Hepatocyte (in vitro differentiated cells): ENCODE data around the gene LEF1. TPM values are rescaled to one million over a fixed set of nuclear protein-coding genes. Genes with fewer than 3 reads are reported as not detected.

Experiments
- DNase-seq: peaks from one replicate; pipeline ENCODE4 v3.0.0-alpha.2; 2016; ENCODE audit warnings: low spot score
- H2AFZ ChIP-seq: fragments of 200-600 bp; sonication (generic); 2 replicates; pipeline ENCODE4 v1.6.0; 2016; ENCODE audit warnings: antibody characterized with exemption, mild to moderate bottlenecking
- H3K27ac ChIP-seq: fragments of 200-600 bp; sonication (generic); 2 replicates; pipeline ENCODE4 v1.5.1; 2016; ENCODE audit warnings: mild to moderate bottlenecking
- H3K27me3 ChIP-seq: fragments of 200-600 bp; sonication (generic); 2 replicates; pipeline ENCODE4 v1.6.1; 2016
- H3K36me3 ChIP-seq: fragments of 200-600 bp; sonication (generic); replicated peaks from 2 replicates; pipeline ENCODE4 v1.5.1; 2016; ENCODE audit warnings: low read depth; ENCODE audit not compliant: insufficient read depth
- H3K4me1 ChIP-seq: fragments of 200-600 bp; sonication (generic); 2 replicates; pipeline ENCODE4 v1.5.1; 2016; ENCODE audit warnings: mild to moderate bottlenecking, moderate library complexity; ENCODE audit not compliant: insufficient read depth
- H3K4me2 ChIP-seq: fragments of 200-600 bp; sonication (generic); 2 replicates; pipeline ENCODE4 v1.6.0; 2016
- H3K4me3 ChIP-seq: fragments of 200-600 bp; sonication (generic); 2 replicates; pipeline ENCODE4 v1.5.1; 2016; ENCODE audit warnings: mild to moderate bottlenecking
- H3K79me2 ChIP-seq: fragments of 200-600 bp; sonication (generic); 2 replicates; pipeline ENCODE4 v1.6.0; 2017; ENCODE audit warnings: mild to moderate bottlenecking
- H3K9me2 ChIP-seq: fragments of 200-600 bp; sonication (generic); replicated peaks from 2 replicates; pipeline ENCODE4 v1.6.0; 2017; ENCODE audit warnings: mild to moderate bottlenecking; ENCODE audit not compliant: insufficient read depth
- H3K9me3 ChIP-seq: fragments of 200-600 bp; sonication (generic); 2 replicates; pipeline ENCODE4 v1.5.1; 2016; ENCODE audit warnings: low read depth, mild to moderate bottlenecking
- H4K20me1 ChIP-seq: fragments of 200-600 bp; sonication (generic); 2 replicates; pipeline ENCODE4 v1.6.0; 2016; ENCODE audit warnings: mild to moderate bottlenecking; ENCODE audit not compliant: insufficient read depth, poor library complexity, severe bottlenecking
- CTCF ChIP-seq: fragments of 200-600 bp; sonication (generic); IDR thresholded peaks from 2 replicates; pipeline ENCODE4 v1.5.1; 2016; ENCODE audit warnings: antibody characterized with exemption, mild to moderate bottlenecking; ENCODE audit not compliant: poor library complexity
- EZH2 ChIP-seq: fragments of 200-600 bp; sonication (generic); IDR thresholded peaks from 2 replicates; pipeline ENCODE4 v1.6.1; 2016; ENCODE audit warnings: antibody characterized with exemption, mild to moderate bottlenecking, borderline replicate concordance
- EZH2phosphoT487 ChIP-seq: fragments of 200-600 bp; sonication (generic); IDR thresholded peaks from one replicate; pipeline ENCODE4 v1.6.1; 2018; ENCODE audit warnings: antibody characterized with exemption, mild to moderate bottlenecking, low read depth, moderate library complexity; ENCODE audit not compliant: unreplicated experiment, severe bottlenecking
- WGBS: methylation state at CpG from one replicate; pipeline ENCODE4 v1.1.6; 2016; ENCODE audit warnings: low lambda C conversion rate; ENCODE audit errors: missing lambda C conversion rate; 5-methylcytosine and 5-hydroxymethylcytosine counted together
- polyA plus RNA-seq: library from polyadenylated mRNA; unstranded; fragments of >200 nt; fragmentation: Nextera tagmentation; extraction: Ambion mirVana; gene quantifications from 2 replicates; pipeline ENCODE4 v1.2.1, GENCODE V29; 2016
- total RNA-seq: library from RNA; depleted of rRNA; stranded (reverse); fragments of >200 nt; gene quantifications from 2 replicates; pipeline ENCODE4 v1.2.3, GENCODE V29; 2014

Gene LEF1
- total and polyA plus RNA-seq, 2 experiments from 2014 or later: 8.6 to 10.4 TPM

DNA sequence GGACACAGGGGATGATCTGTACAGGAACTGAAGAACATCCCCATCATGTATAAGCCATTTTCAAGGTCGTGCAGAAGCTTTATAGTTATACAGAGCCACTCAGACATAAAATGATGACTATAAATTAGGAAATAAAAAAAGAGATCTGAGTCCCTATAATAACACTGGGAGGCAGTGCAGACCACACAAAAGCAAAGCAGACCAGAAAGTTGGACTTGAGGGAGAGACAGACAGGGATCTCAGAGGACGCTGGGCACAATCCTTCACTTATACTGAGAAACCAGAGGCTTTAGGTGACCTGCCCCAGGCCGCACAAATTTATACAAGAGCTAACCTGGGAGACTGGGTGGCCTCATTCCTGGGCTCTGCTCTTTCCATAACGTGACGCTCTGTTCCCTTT lies 108.6 kb downstream of the LEF1 start:
- no peaks in the 10 kb centered on the region for H3K9me3 ChIP-seq
- H3K4me1 ChIP-seq: peaks cover 19% of the 10 kb centered on the region
- H3K4me3 ChIP-seq: no peak overlapping the region
- TF ChIP-seq EZH2phosphoT487: no peak
- peak; percentile 58 for TF ChIP-seq CTCF
- no peaks in the 10 kb centered on the region for H3K36me3 ChIP-seq
- 74% methylated on average over 5 of the region's 5 CpGs for WGBS
- H4K20me1 ChIP-seq: no peaks in the 10 kb centered on the region
- DNase-seq: peak; percentile 58
- H3K27me3 ChIP-seq: no peaks in the 10 kb centered on the region
- H3K27ac ChIP-seq: no peak overlapping the region
- H3K9me2 ChIP-seq: no peaks in the 10 kb centered on the region
- no peak overlapping the region for H2AFZ ChIP-seq
- no peaks in the 10 kb centered on the region for H3K79me2 ChIP-seq
- H3K4me2 ChIP-seq: no peak overlapping the region

DNA sequence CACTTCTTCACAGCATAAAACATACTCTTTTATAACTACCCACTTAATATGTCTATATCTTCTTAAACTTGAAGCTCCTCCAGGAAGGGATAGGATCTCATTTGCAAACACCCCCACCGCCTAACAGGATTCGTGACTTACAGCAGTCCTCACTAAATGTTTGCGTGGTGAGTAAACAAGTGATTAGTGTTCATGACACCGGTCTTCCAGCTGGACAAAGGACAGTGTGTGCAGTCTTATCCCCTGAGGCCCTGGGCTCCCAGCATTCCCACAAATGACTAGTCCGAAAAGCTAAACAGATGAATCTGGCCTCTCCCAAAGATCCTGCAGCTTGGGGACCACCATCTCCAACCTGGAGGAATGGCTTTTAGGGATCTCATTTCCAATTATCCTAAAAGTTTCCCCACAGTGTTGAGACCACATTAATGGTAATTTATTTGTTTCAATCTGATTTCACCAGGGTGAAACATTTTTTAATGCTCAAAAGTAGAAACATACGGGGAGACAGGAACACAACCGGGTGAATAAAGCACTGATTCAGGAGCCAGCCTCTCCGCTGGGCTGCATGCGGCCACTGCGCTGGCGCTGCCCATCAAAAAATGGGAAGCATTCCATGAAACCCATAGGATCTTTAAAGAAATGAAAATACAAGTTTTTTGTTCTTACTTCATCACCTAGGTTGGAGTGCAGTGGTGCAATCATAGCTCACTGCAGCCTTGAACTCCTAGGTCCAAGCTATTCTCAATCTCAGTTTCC lies 109.9 kb downstream of the LEF1 start:
- Histone ChIP-seq H3K36me3 (no peaks in the 10 kb centered on the region), H4K20me1 (no peaks in the 10 kb centered on the region), H3K4me1 (peaks cover 20% of the 10 kb centered on the region), H2AFZ (no peak overlapping the region), H3K27ac (peak overlapping the region; percentile 64), H3K9me2 (no peaks in the 10 kb centered on the region), H3K4me2 (peak overlapping the region; percentile 38), H3K9me3 (no peaks in the 10 kb centered on the region), H3K4me3 (no peak overlapping the region), H3K27me3 (no peaks in the 10 kb centered on the region), H3K79me2 (no peaks in the 10 kb centered on the region)
- whole genome bisulfite sequencing: 65% methylated on average over 11 of the region's 11 CpGs
- no peak for TF ChIP-seq CTCF
- TF ChIP-seq EZH2: no peak
- no peak for TF ChIP-seq EZH2phosphoT487
- DNase-seq: peak; percentile 61

DNA sequence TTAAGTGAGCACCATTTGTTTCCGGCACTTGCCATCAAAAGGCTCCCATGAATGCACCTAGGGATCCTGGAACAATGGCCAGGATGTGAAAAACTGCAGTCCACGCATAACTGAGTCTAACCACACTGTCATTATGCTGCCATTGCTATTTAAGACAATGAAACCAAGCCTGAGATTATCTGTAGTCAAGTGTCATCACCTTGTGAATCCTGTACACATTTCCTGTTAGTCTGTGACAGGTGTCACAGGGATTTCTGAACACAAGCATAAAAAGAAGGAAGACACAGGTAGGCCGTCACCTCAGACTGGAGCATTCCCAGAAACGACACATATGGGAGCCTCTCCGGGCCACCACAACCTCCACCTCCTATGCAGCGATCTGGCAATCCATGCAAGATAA lies 112.3 kb downstream of the LEF1 start:
- Histone ChIP-seq H3K27me3 (no peaks in the 10 kb centered on the region), H2AFZ (no peak overlapping the region), H3K27ac (no peak overlapping the region), H3K4me3 (no peak overlapping the region), H3K4me2 (no peak overlapping the region), H3K9me2 (no peaks in the 10 kb centered on the region), H3K9me3 (no peaks in the 10 kb centered on the region), H3K36me3 (no peaks in the 10 kb centered on the region), H3K4me1 (peaks cover 27% of the 10 kb centered on the region), H3K79me2 (no peaks in the 10 kb centered on the region), H4K20me1 (no peaks in the 10 kb centered on the region)
- TF ChIP-seq EZH2 (no peak), CTCF (no peak), EZH2phosphoT487 (no peak)
- no peak for DNase-seq
- WGBS: 79% methylated on average over 6 of the region's 6 CpGs

DNA sequence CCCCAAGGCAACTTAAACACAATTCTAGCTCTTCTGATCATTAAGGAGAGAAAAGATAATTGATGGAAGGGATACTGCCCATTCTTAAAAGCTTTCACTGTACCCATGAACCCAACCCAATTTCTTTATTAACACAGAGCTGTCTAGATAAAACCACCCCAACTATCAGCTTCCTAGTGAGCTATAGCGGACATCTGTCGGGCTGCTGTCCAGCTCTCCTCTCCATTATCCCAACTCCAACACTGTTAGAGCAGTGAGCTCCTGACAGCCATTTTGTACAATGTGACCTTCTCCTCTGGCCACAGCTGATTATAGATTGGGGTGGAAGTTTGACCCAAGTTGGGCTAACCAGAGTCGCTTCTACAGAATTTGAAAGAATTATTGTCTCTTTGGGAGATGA lies 112.9 kb downstream of the LEF1 start:
- Histone ChIP-seq H3K36me3 (no peaks in the 10 kb centered on the region), H3K79me2 (no peaks in the 10 kb centered on the region), H3K27ac (no peak overlapping the region), H4K20me1 (no peaks in the 10 kb centered on the region), H3K4me3 (no peak overlapping the region), H3K4me1 (peaks cover 25% of the 10 kb centered on the region), H3K4me2 (no peak overlapping the region), H3K9me3 (no peaks in the 10 kb centered on the region), H2AFZ (no peak overlapping the region), H3K9me2 (no peaks in the 10 kb centered on the region), H3K27me3 (no peaks in the 10 kb centered on the region)
- TF ChIP-seq EZH2 (no peak), EZH2phosphoT487 (no peak), CTCF (no peak)
- no peak for DNase-seq
- 97% methylated on average over 3 of the region's 3 CpGs for WGBS
